Measurements from ENCODE around the gene RNF224. TPM values are rescaled to one million over a fixed set of nuclear protein-coding genes. Genes with fewer than 3 reads are reported as not detected.

Gene RNF224
- total RNA-seq, 1 experiment from 2014 or later = not detected

DNA sequence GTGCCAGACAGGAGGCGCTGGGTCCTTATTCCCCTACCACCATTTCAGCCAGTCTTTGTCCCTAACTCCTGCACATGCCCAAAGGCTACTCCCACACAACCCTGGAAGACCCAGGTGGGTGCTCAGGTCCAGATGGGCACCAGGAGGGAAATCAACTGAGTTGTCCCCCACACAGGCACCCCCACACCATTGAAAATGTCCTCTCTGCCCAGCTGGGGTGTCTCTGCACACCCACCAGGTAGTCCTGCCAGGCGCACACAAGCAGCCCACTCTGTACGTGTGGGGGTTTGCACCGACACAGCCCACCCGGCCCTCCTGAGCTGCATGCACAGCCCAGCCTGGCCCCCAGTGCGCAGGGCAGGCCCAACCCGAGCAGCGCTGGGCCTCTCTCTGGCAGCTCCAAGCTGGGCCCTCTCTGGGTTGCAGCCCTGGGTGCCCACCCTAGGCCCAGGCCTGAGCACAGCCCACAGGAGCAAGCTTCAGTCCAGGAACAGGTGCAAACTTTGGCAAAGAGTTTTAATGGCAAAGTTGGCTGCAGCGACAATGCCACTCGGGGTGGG, 7.5 kb upstream of the RNF224 start:
- Histone ChIP-seq H3K36me3 (no peaks in the 10 kb centered on the region; the same call in 1 of the 2 replicates), H3K27me3 (no peaks in the 10 kb centered on the region), H3K4me3 (no peak overlapping the region), H3K9me3 (no peaks in the 10 kb centered on the region)
- DNase-seq = no peak

- H3K36me3 ChIP-seq = no peaks in the 10 kb centered on the region; the same call in 1 of the 2 replicates
- H3K9me3 ChIP-seq = no peaks in the 10 kb centered on the region
- no peaks in the 10 kb centered on the region for H3K27me3 ChIP-seq
- no peak for DNase-seq
- H3K4me3 ChIP-seq = no peak overlapping the region
Measured at GRCh38 chr9:137220317-137221094, 6.8 kb upstream of the RNF224 start.

GRCh38 chr9:137221095-137221505, 6.2 kb upstream of the RNF224 start:
- DNase-seq = no peak
- H3K9me3 ChIP-seq = no peaks in the 10 kb centered on the region

GRCh38 chr9:137221506-137222111, 5.7 kb upstream of the RNF224 start:
- DNase-seq = no peak
- Histone ChIP-seq H3K27me3 (no peaks in the 10 kb centered on the region), H3K36me3 (no peaks in the 10 kb centered on the region), H3K9me3 (no peaks in the 10 kb centered on the region), H3K4me3 (no peak overlapping the region)

More at GRCh38 chr9:137221095-137221505, 6.2 kb upstream of the RNF224 start:
- Histone ChIP-seq H3K36me3 (no peaks in the 10 kb centered on the region), H3K27me3 (no peaks in the 10 kb centered on the region), H3K4me3 (no peak overlapping the region)

DNA sequence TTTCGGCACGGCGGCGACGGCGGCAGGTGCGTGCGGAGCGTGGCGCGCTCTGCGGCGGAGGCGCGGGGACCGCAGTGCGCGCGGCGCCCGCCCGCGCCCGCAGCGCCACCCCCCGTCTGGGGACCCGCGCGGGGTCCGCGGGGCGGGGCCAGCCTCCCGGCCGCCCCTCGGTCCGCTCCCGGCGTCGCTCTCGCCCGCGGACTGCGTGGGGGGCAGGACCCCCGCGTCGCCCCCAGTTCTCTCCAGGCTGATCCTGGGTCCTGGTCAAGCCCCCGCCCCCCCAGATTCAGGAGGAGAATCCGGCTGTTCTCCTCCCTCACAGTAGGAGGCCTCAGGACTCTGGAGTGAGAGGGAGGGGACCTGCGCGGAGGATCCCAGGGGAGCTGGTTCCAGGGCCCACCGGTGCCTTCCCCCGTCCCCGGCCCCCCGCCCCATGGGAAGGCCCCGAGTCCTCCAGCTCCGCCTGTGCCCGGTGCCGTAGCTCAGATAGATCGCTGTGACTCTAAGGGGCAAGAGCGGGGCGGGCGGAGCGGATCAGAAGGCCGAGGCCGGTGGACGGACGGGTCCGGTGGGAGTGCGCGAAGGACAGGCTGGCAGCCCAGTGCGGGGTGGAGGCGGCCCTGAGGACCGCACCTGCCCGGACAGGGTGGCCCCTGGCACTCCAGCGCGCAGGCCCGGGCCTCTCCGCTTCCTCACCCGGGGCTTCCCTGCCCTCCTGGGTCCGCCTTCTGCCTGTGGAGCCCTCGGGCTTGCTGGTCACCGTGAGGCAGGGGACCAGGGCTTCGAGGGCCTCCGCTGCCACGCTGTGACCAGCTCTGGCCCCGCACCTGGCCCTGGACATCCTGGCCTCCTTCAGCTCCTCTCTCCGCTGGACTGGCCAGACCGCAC, 4.9 kb upstream of the RNF224 start, which contains the start of gene RNF208:
Gene RNF208 (minus strand): TSS at position 51 of the 888 bp plus-strand sequence. CDS start 1,028 bp downstream, outside the sequence.
- Histone ChIP-seq H3K27me3 (no peaks in the 10 kb centered on the region), H3K36me3 (no peaks in the 10 kb centered on the region), H3K9me3 (no peaks in the 10 kb centered on the region), H3K4me3 (peak within 1 kb of the TSS; percentile 85)
- no peak for DNase-seq

GRCh38 chr9:137223078-137223970, 4.0 kb upstream of the RNF224 start:
- peak overlapping the region; percentile 85 for H3K4me3 ChIP-seq
- peak; percentile 97 for DNase-seq
- H3K36me3 ChIP-seq = no peaks in the 10 kb centered on the region
- no peaks in the 10 kb centered on the region for H3K27me3 ChIP-seq
- no peaks in the 10 kb centered on the region for H3K9me3 ChIP-seq

GRCh38 chr9:137224830-137225694, 2.2 kb upstream of the RNF224 start, which contains the start of gene CYSRT1:
CYSRT1 (plus strand) TSS chr9:137225174; CDS start chr9:137225622, 448 bp downstream.
- Histone ChIP-seq H3K36me3 (no peaks in the 10 kb centered on the region), H3K9me3 (no peaks in the 10 kb centered on the region), H3K27me3 (no peaks in the 10 kb centered on the region), H3K4me3 (peak within 1 kb of the TSS; percentile 85)
- DNase-seq = peak; percentile 76

DNA sequence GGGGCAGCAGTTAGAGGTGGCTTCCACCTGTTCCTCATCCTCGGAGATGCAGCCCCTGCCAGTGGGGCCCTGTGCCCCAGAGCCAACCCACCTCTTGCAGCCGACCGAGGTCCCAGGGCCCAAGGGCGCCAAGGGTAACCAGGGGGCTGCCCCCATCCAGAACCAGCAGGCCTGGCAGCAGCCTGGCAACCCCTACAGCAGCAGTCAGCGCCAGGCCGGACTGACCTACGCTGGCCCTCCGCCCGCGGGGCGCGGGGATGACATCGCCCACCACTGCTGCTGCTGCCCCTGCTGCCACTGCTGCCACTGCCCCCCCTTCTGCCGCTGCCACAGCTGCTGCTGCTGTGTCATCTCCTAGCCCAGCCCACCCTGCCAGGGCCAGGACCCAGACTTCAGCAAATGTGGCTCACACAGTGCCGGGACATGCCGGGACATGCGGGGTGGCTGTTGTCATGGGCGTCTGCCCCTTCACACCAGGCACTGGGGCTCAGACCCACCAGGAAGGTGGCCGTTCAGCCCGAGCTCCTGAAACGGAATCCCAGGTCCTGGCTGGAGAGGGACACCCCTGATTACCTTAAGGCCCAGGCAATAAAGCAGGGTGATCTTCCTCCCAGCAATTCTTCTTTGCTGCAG, 1.5 kb upstream of the RNF224 start:
- Histone ChIP-seq H3K36me3 (no peaks in the 10 kb centered on the region), H3K4me3 (no peak overlapping the region), H3K27me3 (no peaks in the 10 kb centered on the region), H3K9me3 (no peaks in the 10 kb centered on the region)
- no peak for DNase-seq

DNA sequence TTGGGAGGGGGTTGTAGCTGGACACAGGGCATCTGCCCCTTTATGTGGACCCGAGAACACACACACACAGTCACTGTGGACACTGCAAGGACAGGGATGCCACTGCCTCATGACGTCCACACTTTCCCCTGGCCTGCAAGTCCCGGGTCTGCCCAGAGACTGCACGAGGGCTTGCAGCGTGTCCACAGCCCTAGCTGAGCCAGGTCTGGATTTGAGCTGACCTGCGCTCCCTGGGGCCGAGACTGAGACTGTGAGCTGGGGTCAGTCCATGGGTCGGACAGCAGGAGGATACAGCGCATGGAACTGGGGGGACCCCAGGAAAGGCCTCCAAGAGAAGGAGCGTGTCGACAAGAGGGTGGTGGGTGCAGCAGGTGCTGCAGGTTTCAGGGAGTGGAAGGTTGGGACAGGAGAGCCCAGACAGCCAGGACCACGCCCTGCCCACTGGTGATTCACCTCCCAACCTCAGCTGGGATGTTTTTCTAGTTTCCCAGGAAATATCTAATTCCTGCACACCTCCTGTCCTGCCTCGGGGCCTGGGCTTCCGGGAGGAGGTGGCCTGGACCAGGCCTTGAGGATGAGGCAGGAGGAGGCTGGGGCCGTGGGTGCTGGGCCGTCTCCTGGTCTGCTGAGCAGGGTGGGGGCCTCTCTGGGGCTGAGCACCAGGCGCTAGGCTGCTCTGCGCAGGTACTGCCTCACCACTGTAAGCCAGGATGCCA, 806 bp upstream of the RNF224 start:
- H3K9me3 ChIP-seq = no peaks in the 10 kb centered on the region
- H3K4me3 ChIP-seq = no peak overlapping the region
- no peaks in the 10 kb centered on the region for H3K27me3 ChIP-seq
- peak; percentile 45 for DNase-seq
- no peaks in the 10 kb centered on the region for H3K36me3 ChIP-seq

DNA sequence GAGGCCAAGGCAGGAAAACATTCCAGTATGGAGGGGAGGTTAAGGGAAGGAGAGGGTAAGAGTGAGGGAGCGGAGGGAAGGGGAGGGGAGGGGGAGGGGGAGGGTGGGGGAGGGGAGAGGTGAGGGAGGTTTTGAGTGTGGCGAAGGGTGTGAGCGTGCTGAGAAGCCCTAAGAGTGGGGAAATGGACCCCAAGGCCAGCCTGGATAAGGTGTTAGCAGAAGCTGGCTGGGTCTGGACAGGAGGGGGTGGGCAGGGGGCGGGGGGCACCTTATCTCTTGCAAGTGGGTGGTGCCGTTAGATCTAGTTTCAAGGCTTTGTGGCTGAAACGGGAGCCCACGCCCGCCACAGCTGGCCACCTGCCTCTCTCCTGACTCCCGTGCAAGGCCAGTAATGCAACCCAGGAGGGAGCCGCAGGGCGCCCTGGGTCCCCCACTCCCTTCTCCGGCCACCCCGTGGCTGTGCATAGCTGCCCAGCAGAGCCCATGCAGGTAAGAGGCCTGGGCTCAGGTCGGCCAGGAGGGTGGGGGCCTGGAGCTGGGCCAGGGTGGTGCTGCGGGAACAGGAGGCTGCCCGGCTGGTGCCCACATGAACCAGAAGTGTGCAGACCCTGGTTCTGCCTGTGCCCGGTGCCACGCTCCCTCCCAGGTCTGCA, 677 bp downstream of the RNF224 start:
- H3K27me3 ChIP-seq = no peaks in the 10 kb centered on the region
- H3K36me3 ChIP-seq = no peaks in the 10 kb centered on the region
- no peaks in the 10 kb centered on the region for H3K9me3 ChIP-seq
- no peak for DNase-seq
- no peak overlapping the region for H3K4me3 ChIP-seq

GRCh38 chr9:137228506-137228967, 1.2 kb downstream of the RNF224 start:
- no peak for DNase-seq
- H3K4me3 ChIP-seq = no peak overlapping the region
- H3K9me3 ChIP-seq = no peaks in the 10 kb centered on the region
- H3K36me3 ChIP-seq = no peaks in the 10 kb centered on the region
- H3K27me3 ChIP-seq = no peaks in the 10 kb centered on the region

DNA sequence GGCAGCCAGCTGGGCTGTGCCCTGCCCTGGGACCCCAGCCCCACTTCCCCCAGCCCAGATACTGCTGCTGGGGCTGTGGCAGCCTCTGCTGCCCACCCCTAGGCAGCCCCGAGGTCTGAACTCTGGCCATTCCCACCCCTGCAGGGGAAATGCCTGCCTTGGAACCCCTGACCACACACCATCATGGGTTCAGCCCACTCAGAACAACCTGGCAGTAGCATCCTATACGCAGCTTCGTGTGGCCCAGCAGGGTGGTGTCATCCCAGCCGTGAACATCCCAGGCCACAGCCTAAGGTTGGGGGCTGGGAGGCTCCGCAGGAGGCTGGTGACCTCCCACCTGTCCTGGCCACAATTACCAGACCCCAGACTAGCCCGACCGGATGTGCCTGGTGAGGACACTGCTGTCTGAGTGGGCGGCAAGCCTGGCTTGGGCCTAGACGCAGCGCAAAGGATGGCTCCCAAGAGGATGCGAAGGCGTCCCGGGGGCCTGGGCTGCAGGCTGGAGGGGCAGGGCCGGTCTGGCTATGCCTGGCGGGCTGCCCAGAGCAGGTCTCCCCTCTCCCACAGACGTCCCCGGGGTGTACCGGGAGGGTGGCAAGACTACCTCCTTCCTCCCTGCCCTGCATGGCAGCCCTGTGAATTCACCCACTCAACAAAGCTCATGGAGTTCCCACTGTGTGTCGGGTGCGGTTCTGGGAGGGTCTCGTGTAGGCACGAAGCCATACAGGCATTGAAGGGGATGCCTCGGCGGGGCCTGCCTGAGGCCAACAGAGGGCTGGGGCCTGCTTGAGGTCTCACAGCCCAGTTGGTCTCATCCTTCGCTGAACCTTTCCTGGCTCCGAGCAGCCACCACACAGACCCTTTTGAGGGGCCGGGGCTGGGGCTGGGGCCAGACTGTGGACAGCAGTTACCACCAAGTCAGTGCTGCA, 1.9 kb downstream of the RNF224 start:
- Histone ChIP-seq H3K27me3 (no peaks in the 10 kb centered on the region), H3K9me3 (no peaks in the 10 kb centered on the region), H3K4me3 (no peak overlapping the region), H3K36me3 (no peaks in the 10 kb centered on the region)
- DNase-seq = no peak

Measured in MG63 (cell line).